22Rv1 (cell line): ENCODE measurements around the gene PLEKHA8.

ENCODE experiments used
- H3K27ac ChIP-seq: fragments of 450-650 bp; 2 replicates; pipeline ENCODE4 v1.5.1; 2017
- ZFX ChIP-seq: fragments of 450-650 bp; IDR thresholded peaks from 2 replicates; pipeline ENCODE4 v1.6.1; 2017; ENCODE audit warnings: antibody characterized with exemption, borderline replicate concordance
- TF ChIP-seq, protein P1 (sequence below): fragments of 450-650 bp; IDR thresholded peaks from 2 replicates; pipeline ENCODE4 v1.5.1; 2017; ENCODE audit warnings: mild to moderate bottlenecking

Gene PLEKHA8, protein sequence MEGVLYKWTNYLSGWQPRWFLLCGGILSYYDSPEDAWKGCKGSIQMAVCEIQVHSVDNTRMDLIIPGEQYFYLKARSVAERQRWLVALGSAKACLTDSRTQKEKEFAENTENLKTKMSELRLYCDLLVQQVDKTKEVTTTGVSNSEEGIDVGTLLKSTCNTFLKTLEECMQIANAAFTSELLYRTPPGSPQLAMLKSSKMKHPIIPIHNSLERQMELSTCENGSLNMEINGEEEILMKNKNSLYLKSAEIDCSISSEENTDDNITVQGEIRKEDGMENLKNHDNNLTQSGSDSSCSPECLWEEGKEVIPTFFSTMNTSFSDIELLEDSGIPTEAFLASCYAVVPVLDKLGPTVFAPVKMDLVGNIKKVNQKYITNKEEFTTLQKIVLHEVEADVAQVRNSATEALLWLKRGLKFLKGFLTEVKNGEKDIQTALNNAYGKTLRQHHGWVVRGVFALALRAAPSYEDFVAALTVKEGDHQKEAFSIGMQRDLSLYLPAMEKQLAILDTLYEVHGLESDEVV

DNA sequence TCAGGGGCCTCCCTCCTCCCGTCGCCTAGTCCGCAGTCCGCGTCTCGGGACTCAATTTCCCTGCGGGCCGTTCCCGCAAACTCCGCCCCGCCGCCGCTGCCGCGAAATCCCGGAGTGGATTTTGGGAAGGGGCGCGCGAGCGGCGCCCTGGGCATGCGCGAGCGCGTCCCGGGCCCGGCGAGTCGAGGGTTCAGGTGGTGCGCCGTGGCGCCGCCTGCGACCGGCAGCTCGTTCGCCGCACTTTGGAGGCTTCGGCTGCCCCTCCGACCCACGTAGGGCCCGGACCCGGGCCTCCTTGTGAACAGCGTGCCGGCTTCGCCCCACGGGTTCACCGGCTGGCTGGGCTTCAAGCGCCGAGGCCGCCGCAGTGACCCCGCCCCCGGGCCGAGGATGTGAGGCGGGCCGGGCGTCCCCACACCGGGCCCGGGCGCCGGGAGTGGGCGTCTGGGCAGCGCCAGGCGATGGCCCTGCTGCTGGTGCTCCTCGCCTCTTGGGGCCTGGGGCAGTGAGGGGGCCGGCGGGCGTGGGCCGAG is at the start of gene PLEKHA8:
Gene PLEKHA8, plus strand, starts transcription at position 197 of the 533 bp plus-strand sequence. CDS start 351 bp downstream, outside the sequence.
- H3K27ac ChIP-seq = peak within 1 kb of the TSS; percentile 81
- TF ChIP-seq, protein P1, sequence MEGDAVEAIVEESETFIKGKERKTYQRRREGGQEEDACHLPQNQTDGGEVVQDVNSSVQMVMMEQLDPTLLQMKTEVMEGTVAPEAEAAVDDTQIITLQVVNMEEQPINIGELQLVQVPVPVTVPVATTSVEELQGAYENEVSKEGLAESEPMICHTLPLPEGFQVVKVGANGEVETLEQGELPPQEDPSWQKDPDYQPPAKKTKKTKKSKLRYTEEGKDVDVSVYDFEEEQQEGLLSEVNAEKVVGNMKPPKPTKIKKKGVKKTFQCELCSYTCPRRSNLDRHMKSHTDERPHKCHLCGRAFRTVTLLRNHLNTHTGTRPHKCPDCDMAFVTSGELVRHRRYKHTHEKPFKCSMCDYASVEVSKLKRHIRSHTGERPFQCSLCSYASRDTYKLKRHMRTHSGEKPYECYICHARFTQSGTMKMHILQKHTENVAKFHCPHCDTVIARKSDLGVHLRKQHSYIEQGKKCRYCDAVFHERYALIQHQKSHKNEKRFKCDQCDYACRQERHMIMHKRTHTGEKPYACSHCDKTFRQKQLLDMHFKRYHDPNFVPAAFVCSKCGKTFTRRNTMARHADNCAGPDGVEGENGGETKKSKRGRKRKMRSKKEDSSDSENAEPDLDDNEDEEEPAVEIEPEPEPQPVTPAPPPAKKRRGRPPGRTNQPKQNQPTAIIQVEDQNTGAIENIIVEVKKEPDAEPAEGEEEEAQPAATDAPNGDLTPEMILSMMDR = no peak; the same call in none of the 2 replicates
- no peak for TF ChIP-seq ZFX

DNA sequence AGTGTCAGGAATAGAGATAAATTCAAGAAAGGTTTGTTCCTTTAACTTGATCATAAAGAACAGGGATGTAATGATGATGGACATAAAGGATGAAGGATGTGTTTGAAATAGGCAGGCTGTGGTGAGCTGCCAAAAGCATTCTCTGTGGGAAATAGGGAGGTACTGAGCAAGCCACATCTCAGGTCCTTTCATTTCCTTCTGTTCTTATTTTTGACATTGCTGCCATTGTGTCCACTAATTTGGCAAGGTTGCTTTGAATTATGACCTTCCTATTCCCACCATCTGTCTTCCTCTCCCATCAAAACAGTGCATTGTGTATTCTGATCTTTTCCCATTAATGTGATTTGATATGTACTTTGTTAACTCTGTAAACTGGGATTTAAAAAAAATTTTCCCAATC is 48.1 kb upstream of the PLEKHA8 start:
- no peak overlapping the region for H3K27ac ChIP-seq
- TF ChIP-seq ZFX = no peak
- TF ChIP-seq, protein P1 = no peak

DNA sequence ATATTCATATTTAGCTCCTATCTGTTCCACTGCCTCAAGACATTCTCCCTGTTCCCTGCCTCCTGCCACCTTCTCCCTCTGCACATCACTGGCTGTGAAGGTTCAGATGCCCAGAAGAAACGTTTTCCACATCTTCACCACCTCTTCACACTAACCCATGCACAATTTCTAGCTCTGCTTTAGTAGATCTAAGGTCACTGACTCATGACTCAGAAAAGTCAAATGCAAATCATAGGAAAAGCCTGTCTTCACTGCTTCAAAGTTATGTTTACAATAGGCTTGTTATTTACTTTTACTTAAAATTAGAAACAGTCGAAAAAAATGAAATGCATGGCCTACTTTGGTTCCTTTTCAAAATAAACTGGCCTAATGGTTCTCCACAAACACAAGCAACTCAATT is 41.1 kb upstream of the PLEKHA8 start:
- peak overlapping the region; percentile 46 for H3K27ac ChIP-seq
- TF ChIP-seq, protein P1 = no peak
- no peak for TF ChIP-seq ZFX

DNA sequence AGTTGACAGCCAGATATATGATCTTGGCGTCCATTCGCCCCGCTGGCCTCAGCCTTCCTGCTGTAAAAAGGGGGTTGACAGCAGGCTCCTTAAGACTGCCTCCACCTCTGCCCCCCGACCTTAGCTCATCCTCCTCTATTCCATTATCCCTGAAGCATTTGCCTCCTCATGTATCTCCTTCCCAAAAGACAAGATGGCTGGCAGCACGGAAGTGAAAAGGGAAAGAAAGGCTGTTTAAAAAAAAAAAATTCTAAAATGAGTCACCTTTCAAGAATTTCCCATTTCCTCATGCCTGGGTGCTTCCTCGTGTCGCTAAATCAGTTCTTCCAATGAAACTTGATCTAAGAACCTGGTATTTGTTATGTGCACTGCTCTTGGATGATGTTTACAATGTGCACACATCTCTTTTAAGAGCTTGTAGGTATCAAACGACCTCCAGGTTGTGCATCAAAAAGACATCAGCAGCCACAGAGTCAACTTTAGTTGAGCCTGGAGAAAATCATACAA is 40.3 kb upstream of the PLEKHA8 start:
- H3K27ac ChIP-seq = peak overlapping the region; percentile 46
- TF ChIP-seq ZFX = no peak
- TF ChIP-seq, protein P1 = no peak

DNA sequence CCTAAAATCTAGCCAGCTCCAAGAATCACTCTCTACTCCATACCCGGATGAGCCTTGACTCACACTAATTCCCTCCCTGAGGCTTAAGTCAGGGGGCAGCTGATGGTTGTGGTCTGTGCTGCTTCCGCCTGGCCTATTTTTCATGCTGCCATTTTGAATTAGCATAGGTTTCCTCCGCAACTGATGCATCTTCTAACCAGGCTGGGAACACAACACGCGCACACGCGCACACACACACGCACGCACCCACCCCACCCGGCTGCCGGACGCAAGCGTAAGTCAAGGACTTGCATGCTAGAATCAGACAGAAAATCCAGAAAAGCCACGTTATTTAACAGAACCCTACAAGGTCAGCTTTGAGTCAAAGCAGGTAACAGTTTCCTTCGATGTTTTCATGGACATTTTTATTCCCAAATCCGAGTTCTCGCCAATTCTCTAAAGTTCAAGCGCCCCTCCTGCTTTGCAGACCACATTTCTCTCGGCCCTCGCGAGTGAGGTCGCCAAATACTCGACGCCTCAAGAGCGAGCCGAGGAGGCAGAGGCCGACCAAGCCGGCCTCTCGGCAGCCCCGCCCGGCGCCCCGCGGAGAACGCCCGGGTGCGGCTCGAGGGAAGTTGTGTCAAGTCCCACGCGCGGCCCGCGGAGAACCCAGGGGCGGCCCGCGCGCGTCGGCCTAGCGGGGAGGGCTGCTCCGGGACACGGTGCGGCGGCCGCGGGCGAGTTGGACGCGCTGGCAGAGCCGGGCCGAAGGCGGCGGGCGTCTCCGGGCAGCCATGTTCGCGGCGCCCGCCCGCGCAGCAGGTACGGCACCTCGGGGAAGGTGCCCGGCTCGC is 39.6 kb upstream of the PLEKHA8 start:
- TF ChIP-seq ZFX = no peak
- TF ChIP-seq, protein P1 = no peak
- peak overlapping the region; percentile 46 for H3K27ac ChIP-seq

DNA sequence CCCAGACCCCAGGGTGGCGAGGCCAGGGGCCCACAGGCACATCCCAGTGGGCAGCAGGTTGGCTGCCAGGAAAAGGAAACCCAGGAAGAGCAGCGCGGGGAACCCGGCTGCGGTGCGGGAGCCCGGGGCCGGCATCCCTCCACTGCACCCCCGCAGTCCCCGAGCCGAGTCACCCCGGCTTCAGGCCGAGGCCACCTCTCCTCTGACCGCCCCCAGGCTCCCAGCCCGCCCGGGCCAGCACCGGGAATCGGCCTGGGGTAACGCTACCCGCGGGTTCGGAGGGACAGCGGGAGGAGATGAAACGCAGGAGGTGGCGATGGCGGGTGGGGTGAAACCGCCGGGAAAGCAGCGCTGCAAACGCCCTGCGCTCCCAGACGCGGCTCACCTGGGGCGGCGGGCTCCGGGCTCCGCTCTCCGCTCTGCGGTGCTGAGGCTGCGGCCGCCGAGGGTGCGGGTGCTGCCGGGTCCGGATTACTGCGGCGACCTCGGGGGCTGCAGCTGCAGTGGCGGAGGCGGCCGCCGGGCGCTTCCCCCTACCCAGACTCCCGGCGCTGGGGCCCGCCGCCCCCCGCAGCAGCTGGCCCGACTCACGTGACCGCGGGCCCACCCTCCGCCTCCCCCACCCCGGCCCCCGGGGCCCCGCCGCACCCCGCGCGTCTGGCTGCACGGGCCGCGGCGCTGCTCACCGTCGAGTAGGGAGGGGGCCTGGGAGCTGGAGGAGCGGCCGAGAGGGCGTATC is 38.8 kb upstream of the PLEKHA8 start, which contains the start of gene SCRN1:
Gene SCRN1, minus strand, starts transcription at position 545 of the 739 bp plus-strand sequence. CDS start 20,734 bp downstream, outside the sequence.
- TF ChIP-seq ZFX = no peak
- TF ChIP-seq, protein P1 = no peak
- H3K27ac ChIP-seq = peak within 1 kb of the TSS; percentile 46
